MCF 10A (cell line): ENCODE measurements around the gene GPRC6A. TPM values are rescaled to one million over a fixed set of nuclear protein-coding genes. Genes with fewer than 3 reads are reported as not detected.
"Not testable (repeated sequence)": the region's sequence is repeated elsewhere in the genome, so short reads cannot be mapped to it uniquely, and the experiment has no call there.

Experiments used
- BruUV-seq: library from RNA; stranded (reverse); fragments of 400-500 nt; replicated peaks from 2 replicates; lab custom pipeline; 2021; lab: Mats Ljungman, UMichigan
- CTCF ChIA-PET: fragments of 300-600 bp; sonication (Branson Sonifier 250); formaldehyde crosslinking; extraction: SDS; loops from one replicate; lab custom pipeline; 2021; ENCODE audit warnings: antibody characterized with exemption, inconsistent platforms; lab: Yijun Ruan, JAX
- POLR2A ChIA-PET: fragments of 300-600, 350-650 bp; sonication (Branson Sonifier 250); formaldehyde crosslinking; extraction: SDS; loops from one replicate; lab custom pipeline; 2020; ENCODE audit warnings: antibody characterized with exemption, inconsistent platforms; lab: Yijun Ruan, JAX
- DNase-seq: peaks from one replicate; pipeline ENCODE4 v3.0.0-alpha.2; 2018; ENCODE audit not compliant: unreplicated experiment
- H3K27ac Mint-ChIP-seq: one replicate; pipeline ENCODE4 v1.8.0; 2022; ENCODE audit warnings: mild to moderate bottlenecking, low read depth, mixed read lengths; ENCODE audit not compliant: unreplicated experiment
- H3K27me3 Mint-ChIP-seq: one replicate; pipeline ENCODE4 v1.8.0; 2022; ENCODE audit warnings: mixed read lengths; ENCODE audit not compliant: insufficient read depth, unreplicated experiment
- H3K36me3 Mint-ChIP-seq: one replicate; pipeline ENCODE4 v1.8.0; 2022; ENCODE audit warnings: mild to moderate bottlenecking, moderate library complexity, mixed read lengths; ENCODE audit not compliant: insufficient read depth, unreplicated experiment
- H3K4me1 Mint-ChIP-seq: one replicate; pipeline ENCODE4 v1.8.0; 2022; ENCODE audit warnings: mixed read lengths; ENCODE audit not compliant: insufficient read depth, unreplicated experiment
- H3K4me3 Mint-ChIP-seq: one replicate; pipeline ENCODE4 v1.8.0; 2022; ENCODE audit warnings: mild to moderate bottlenecking, moderate library complexity, mixed read lengths; ENCODE audit not compliant: unreplicated experiment
- H3K9me3 Mint-ChIP-seq: one replicate; pipeline ENCODE4 v1.8.0; 2022; ENCODE audit warnings: mixed read lengths; ENCODE audit not compliant: unreplicated experiment
- CTCF ChIP-seq: fragments of 200-600 bp; IDR thresholded peaks from one replicate; pipeline ENCODE4 v1.8.0; 2022; ENCODE audit warnings: antibody characterized with exemption, mild to moderate bottlenecking; ENCODE audit not compliant: unreplicated experiment
- intact Hi-C: fragments of 100-400 bp; cut with micrococcal nuclease; formaldehyde crosslinking; loops from 2 replicates; pipeline ENCODE4 v1.14.1; 2022
- total RNA-seq: library from RNA; stranded (reverse); gene quantifications from 2 replicates; pipeline ENCODE4 v1.2.3, GENCODE V29; 2022

Gene GPRC6A
- total RNA-seq, 1 experiment from 2014 or later = not detected

- no peak for DNase-seq
- no TSS peak for BruUV-seq
- H3K27me3 Mint-ChIP-seq = peaks cover 77% of the 10 kb centered on the region
- no peak overlapping the region for H3K4me3 Mint-ChIP-seq
- no peaks in the 10 kb centered on the region for H3K4me1 Mint-ChIP-seq
- CTCF ChIA-PET = interaction anchor here (0.8 kb wide), 1 partner anchor 57 kb away, joined by 4 read pairs; no protein-coding TSS in a partner anchor
- H3K9me3 Mint-ChIP-seq = peaks cover 21% of the 10 kb centered on the region
- intact Hi-C loops = no loop called here
- TF ChIP-seq CTCF = no peak
- POLR2A ChIA-PET = no interaction called here
- no peak overlapping the region for H3K27ac Mint-ChIP-seq
- H3K36me3 Mint-ChIP-seq = peaks cover 5% of the 10 kb centered on the region
Observed at GRCh38 chr6:116827561-116828240, 1.2 kb downstream of the GPRC6A start.

- POLR2A ChIA-PET, H3K27me3 Mint-ChIP-seq, H3K4me3 Mint-ChIP-seq, H3K27ac Mint-ChIP-seq, H3K9me3 Mint-ChIP-seq, BruUV-seq, H3K4me1 Mint-ChIP-seq, DNase-seq, intact Hi-C loops, H3K36me3 Mint-ChIP-seq: not testable (repeated sequence)
- CTCF ChIA-PET = interaction anchor here (0.6 kb wide), 1 partner anchor 1826 kb away, joined by 3 read pairs; no protein-coding TSS in a partner anchor
Observed at GRCh38 chr6:116816336-116816735, 12.5 kb downstream of the GPRC6A start.

GRCh38 chr6:116812051-116812650 lies 16.7 kb downstream of the GPRC6A start:
- ChIA-PET POLR2A (no interaction called here), CTCF (no interaction called here)
- intact Hi-C loops = no loop called here
- Mint-ChIP-seq H3K27me3 (peaks cover 20% of the 10 kb centered on the region), H3K27ac (peak overlapping the region; percentile 32), H3K9me3 (no peaks in the 10 kb centered on the region), H3K36me3 (no peaks in the 10 kb centered on the region), H3K4me1 (no peaks in the 10 kb centered on the region), H3K4me3 (no peak overlapping the region)
- DNase-seq = no peak
- BruUV-seq = no TSS peak
- no peak for TF ChIP-seq CTCF

GRCh38 chr6:116801971-116802370 lies 26.9 kb downstream of the GPRC6A start:
- Mint-ChIP-seq H3K27me3 (peaks cover 86% of the 10 kb centered on the region), H3K9me3 (no peaks in the 10 kb centered on the region), H3K27ac (no peak overlapping the region), H3K4me3 (no peak overlapping the region), H3K4me1 (no peaks in the 10 kb centered on the region), H3K36me3 (no peaks in the 10 kb centered on the region)
- ChIA-PET POLR2A (no interaction called here), CTCF (interaction anchor here (0.7 kb wide), 1 partner anchor 549 kb away, joined by 3 read pairs; no protein-coding TSS in a partner anchor)
- DNase-seq = no peak
- no TSS peak for BruUV-seq
- TF ChIP-seq CTCF = no peak
- intact Hi-C loops = no loop called here
